Posterior vena cava (tissue), 2 donors: ENCODE data around the gene CLEC4G. TPM values are rescaled to one million over a fixed set of nuclear protein-coding genes. Genes with fewer than 3 reads are reported as not detected.
A peak's percentile ranks its signal among the peaks of the same experiment; 100 is the strongest.
"Not testable (repeated sequence)": the region's sequence is repeated elsewhere in the genome, so short reads cannot be mapped to it uniquely, and the experiment has no call there.

Source experiments
- DNase-seq: peaks from one replicate; pipeline ENCODE4 v3.0.0-alpha.2; 2020; ENCODE audit warnings: low spot score
- intact Hi-C, 2 donors: fragments of 100-400 bp; cut with DNase I; formaldehyde crosslinking; loops; one replicate each; pipeline versions ENCODE4 v1.14.1 to v1.14.2; 2022 to 2023
- long read RNA-seq, 2 donors: library from polyadenylated mRNA; unstranded; transcript quantifications; one replicate each; pipeline ENCODE4 v2.0.0, GENCODE V29; 2020 to 2021
- total RNA-seq, 2 donors: library from RNA; stranded (reverse); fragmentation: NEBNext Ultra II Directional; extraction: Animal tissue kit (Norgen Biotek cat#: 25700); gene quantifications; one replicate each; pipeline ENCODE4 v1.2.1, GENCODE V29; 2021
- donor health status: DM: yes; HTN: yes; CAD: no.
- donor health status: DM: yes; HTN: yes; CAD: no.

The CLEC4G gene
- total RNA-seq = 1 to 10 TPM; 2.2 to 6.6 TPM
- long read RNA-seq, donor 1, partial matches to known transcripts = 0 of 1 reads
- long read RNA-seq, donor 1, other reads (novel, unspliced or antisense) = 0 of 1 reads
- long read RNA-seq, donor 2, partial matches to known transcripts = 1 of 1 reads
- long read RNA-seq, donor 2, other reads (novel, unspliced or antisense) = 0 of 1 reads

DNA sequence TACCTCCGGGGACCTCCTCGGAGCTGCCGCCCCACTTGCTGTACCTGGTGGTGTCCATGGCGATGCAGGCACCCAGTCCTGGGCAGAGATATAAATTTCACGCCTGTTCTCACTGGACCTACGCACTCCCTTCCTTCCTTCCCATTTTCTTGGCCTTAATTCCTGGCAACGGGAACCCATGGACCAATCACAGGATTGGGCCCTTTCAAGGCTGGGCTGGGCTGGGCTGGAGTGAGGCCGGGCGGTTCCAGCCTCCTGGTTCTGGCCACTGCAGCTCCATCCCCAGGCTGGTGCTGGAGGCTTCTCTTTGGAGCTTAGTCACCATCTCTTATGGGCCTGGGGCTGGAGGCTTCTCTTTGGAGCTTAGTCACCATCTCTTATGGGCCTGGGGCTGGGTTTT is at the start of gene CLEC4G:
Gene CLEC4G, minus strand, starts transcription at position 66 of the 400 bp plus-strand sequence. Its CDS starts 8 bp downstream, at position 58.
- DNase-seq = no peak
- intact Hi-C loops = no loop called here

DNA sequence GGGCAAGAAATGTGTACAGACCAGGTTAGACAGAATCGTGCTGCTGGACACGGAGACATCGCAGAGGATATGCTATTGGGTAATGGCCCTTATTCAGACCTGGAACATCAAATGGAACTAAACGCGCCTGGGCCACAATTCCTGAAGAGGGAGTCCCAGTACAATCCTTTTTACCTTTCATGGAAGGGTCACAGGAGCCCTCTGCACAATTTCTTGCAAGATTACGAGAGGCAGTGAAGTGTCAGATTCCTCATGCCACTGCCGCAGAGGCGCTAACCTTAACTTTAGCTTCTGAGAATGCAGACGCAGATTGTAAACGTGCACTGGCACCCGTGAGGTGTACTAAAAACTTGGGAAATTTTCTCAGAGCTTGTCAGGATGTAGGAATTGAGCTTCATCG is 49.2 kb upstream of the CLEC4G start:
- no peak for DNase-seq
- intact Hi-C loops = no loop called here

- intact Hi-C loops = loop anchor here in 1 of 2 donors (1.0 kb wide), 1 partner anchor 36 kb away; no protein-coding TSS in a partner anchor
- no peak for DNase-seq
Measured at GRCh38 chr19:7779631-7780486, 47.9 kb upstream of the CLEC4G start.

GRCh38 chr19:7778081-7778480 is 46.2 kb upstream of the CLEC4G start:
- no peak for DNase-seq
- intact Hi-C loops = no loop called here

DNA sequence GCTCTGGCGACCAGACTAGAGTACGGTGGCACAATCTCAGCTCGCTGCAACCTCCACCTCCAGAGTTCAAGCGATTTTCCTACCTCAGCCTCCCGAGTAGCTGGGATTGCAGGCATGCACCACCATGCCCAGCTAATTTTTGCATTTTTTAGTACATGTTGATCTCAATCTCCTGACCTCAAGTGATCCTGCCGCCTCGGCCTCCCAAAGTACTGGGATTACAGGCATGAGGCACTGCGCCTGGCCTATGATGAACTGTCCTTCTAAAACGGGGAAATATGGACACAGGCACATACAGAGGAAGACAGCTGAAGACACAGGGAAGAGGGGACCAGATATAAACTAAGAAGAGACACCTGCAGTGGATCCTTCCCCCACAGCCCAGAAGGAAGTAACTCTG is 43.9 kb upstream of the CLEC4G start:
- intact Hi-C loops = no loop called here
- DNase-seq = no peak

GRCh38 chr19:7773841-7774240 is 41.9 kb upstream of the CLEC4G start:
- intact Hi-C loops = no loop called here
- DNase-seq = no peak

DNA sequence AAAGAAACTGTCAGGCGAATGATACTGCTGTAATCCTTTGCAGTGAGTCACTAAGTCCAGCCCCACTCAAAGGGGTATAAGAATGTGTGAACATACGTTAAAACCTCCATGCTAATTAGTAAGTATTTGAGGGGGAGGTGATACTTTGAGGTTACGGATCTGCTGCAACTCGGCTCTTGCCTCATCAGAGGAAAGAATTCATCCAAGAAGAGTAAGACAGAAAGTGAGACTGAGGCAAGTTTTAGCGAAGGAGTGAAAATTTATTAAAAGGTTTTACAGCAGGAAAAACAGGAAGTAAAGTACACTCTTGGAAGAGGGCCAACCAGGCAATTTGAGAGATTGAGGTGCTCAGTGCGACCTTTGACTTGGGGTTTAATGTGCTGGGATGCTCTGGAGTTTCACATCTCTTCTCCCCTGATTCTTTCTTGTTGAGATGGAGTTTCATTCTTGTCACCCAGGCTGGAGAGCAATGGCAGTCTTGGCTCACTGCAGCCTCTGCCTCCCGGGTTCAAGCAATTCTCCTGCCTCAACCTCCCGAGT is 40.9 kb upstream of the CLEC4G start:
- no peak for DNase-seq
- intact Hi-C loops = no loop called here

- DNase-seq = no peak
- intact Hi-C loops = no loop called here
Measured at GRCh38 chr19:7771072-7771471, 39.2 kb upstream of the CLEC4G start.

GRCh38 chr19:7769171-7769570 is 37.3 kb upstream of the CLEC4G start:
- intact Hi-C loops = no loop called here
- DNase-seq = no peak

- no peak for DNase-seq
- intact Hi-C loops = no loop called here
Measured at GRCh38 chr19:7767487-7767886, 35.6 kb upstream of the CLEC4G start.

DNA sequence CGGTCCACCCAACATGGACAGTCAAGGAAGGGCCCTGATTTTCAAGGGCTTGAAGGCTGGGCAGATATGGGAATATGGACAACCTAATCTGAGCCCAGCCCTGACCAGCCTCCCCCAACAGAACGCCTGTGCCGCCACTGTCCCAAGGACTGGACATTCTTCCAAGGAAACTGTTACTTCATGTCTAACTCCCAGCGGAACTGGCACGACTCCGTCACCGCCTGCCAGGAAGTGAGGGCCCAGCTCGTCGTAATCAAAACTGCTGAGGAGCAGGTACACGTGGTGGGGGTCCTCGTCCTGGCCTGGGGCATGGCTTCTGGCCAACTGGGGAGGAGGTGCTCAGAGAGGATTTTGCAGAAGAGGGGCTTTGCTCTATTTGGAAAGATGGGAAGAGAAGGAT is 34.6 kb upstream of the CLEC4G start:
- intact Hi-C loops = no loop called here
- no peak for DNase-seq

- intact Hi-C loops, DNase-seq: not testable (repeated sequence)
Measured at GRCh38 chr19:7765043-7765442, 33.1 kb upstream of the CLEC4G start.

DNA sequence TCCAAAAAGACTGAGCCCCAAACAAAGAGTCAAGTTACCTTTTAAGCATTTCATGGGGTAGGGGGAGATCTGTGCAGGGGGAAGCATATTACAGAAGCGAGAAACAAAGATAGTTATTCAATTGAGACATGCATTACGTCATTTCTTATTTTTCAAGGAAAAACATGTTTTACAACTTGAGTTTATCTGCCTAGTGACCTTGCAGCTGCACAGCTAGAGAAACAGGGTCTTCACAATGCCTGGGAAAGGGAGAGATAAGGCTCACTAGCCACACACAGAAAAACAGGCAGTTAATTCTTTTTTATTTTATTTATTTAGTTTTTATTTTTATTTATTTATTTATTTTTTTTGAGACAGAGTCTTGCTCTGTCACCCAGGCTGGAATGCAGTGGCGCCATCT is 32.2 kb upstream of the CLEC4G start:
- DNase-seq, intact Hi-C loops: not testable (repeated sequence)

DNA sequence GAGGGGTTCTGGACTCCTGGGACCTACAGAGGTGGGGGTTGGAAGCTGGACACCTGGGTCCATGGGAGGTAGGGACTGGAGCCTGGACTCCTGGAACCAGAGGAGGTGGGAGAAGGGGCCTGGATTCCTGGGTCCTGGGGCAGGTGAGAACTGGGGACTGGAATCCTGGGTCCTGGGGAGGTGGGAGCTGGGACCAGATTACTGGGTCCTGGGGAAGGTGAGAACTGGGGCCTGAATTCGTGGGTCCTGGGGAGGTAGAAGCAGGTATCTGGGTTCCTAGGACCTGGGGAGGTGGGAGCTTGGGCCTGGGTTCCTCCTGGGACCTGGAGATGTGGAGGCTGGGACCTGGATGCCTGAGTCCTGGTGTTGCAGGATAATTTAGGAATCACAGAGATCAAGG is 31.8 kb upstream of the CLEC4G start:
- DNase-seq = no peak
- intact Hi-C loops = no loop called here

- DNase-seq = no peak
- intact Hi-C loops = no loop called here
Measured at GRCh38 chr19:7762719-7763293, 30.9 kb upstream of the CLEC4G start, which contains the start of gene CLEC4M. Gene CLEC4M (plus strand): TSS chr19:7763243. CDS start chr19:7763267, 24 bp downstream.

- intact Hi-C loops = no loop called here
- no peak for DNase-seq
Measured at GRCh38 chr19:7759156-7759555, 27.2 kb upstream of the CLEC4G start.

GRCh38 chr19:7757358-7757757 is 25.4 kb upstream of the CLEC4G start:
- no peak for DNase-seq
- intact Hi-C loops = no loop called here

- no peak for DNase-seq
- intact Hi-C loops = no loop called here
Measured at GRCh38 chr19:7756258-7756657, 24.3 kb upstream of the CLEC4G start.

- intact Hi-C loops = no loop called here
- no peak for DNase-seq
Measured at GRCh38 chr19:7751157-7751783, 19.4 kb upstream of the CLEC4G start.

GRCh38 chr19:7748756-7749155 is 16.8 kb upstream of the CLEC4G start:
- peak; percentile 19 for DNase-seq
- intact Hi-C loops = no loop called here
